HG03575 (cell line): ENCODE measurements around the gene RGL4.
"Not testable (repeated sequence)": the region's sequence is repeated elsewhere in the genome, so short reads cannot be mapped to it uniquely, and the experiment has no call there.

Experiments
- ATAC-seq: cut with Tn5 transposase; IDR thresholded peaks from one replicate; pipeline ENCODE4 v1.9.1; 2021; ENCODE audit not compliant: unreplicated experiment, insufficient number of reproducible peaks, low FRiP score; ENCODE audit errors: extremely low read depth

Gene RGL4

GRCh38 chr22:23676841-23677700 is 13.7 kb upstream of the RGL4 start:
- not testable (repeated sequence) for ATAC-seq

GRCh38 chr22:23677701-23677995 is 13.2 kb upstream of the RGL4 start:
- no peak for ATAC-seq

- no peak for ATAC-seq
These were observed 12.7 kb upstream of the RGL4 start for GRCh38 chr22:23678133-23678532.

GRCh38 chr22:23681026-23681809 is 9.6 kb upstream of the RGL4 start:
- no peak for ATAC-seq

GRCh38 chr22:23682077-23682476 is 8.7 kb upstream of the RGL4 start:
- no peak for ATAC-seq

GRCh38 chr22:23682827-23683355 is 7.9 kb upstream of the RGL4 start:
- no peak for ATAC-seq

- ATAC-seq, result no peak
These were observed 7.3 kb upstream of the RGL4 start for GRCh38 chr22:23683545-23683944.

- ATAC-seq, result no peak
These were observed 6.8 kb upstream of the RGL4 start for GRCh38 chr22:23684026-23684425.

- ATAC-seq, result no peak
These were observed 6.2 kb upstream of the RGL4 start for GRCh38 chr22:23684561-23685031.

- ATAC-seq, result no peak
These were observed 5.5 kb upstream of the RGL4 start for GRCh38 chr22:23685205-23685784.

- no peak for ATAC-seq
These were observed 4.3 kb upstream of the RGL4 start for GRCh38 chr22:23686416-23687024.

GRCh38 chr22:23688121-23688520 is 2.7 kb upstream of the RGL4 start:
- ATAC-seq, result no peak

GRCh38 chr22:23688571-23688970 is 2.2 kb upstream of the RGL4 start:
- no peak for ATAC-seq

GRCh38 chr22:23689414-23689813 is 1.4 kb upstream of the RGL4 start:
- ATAC-seq, result no peak

GRCh38 chr22:23691748-23692423 is 1.1 kb downstream of the RGL4 start:
- no peak for ATAC-seq

GRCh38 chr22:23692598-23693291 is 1.9 kb downstream of the RGL4 start:
- ATAC-seq, result no peak

GRCh38 chr22:23693979-23694680 is 3.3 kb downstream of the RGL4 start:
- ATAC-seq, result no peak

- ATAC-seq, result no peak
These were observed 4.3 kb downstream of the RGL4 start for GRCh38 chr22:23695141-23695540.
